A549 treated with Mapracorat at 1 μM for 4 hours (cell line): Measurements from ENCODE around the gene ZW10. TPM values are rescaled to one million over a fixed set of nuclear protein-coding genes. Genes with fewer than 3 reads are reported as not detected.

Experiments
- total RNA-seq: library from RNA; stranded (reverse); fragments of 200-300 nt; extraction: Qiagen RNA extraction; gene quantifications from 5 replicates; pipeline ENCODE4 v1.2.3, GENCODE V29; 2022

The ZW10 gene, protein sequence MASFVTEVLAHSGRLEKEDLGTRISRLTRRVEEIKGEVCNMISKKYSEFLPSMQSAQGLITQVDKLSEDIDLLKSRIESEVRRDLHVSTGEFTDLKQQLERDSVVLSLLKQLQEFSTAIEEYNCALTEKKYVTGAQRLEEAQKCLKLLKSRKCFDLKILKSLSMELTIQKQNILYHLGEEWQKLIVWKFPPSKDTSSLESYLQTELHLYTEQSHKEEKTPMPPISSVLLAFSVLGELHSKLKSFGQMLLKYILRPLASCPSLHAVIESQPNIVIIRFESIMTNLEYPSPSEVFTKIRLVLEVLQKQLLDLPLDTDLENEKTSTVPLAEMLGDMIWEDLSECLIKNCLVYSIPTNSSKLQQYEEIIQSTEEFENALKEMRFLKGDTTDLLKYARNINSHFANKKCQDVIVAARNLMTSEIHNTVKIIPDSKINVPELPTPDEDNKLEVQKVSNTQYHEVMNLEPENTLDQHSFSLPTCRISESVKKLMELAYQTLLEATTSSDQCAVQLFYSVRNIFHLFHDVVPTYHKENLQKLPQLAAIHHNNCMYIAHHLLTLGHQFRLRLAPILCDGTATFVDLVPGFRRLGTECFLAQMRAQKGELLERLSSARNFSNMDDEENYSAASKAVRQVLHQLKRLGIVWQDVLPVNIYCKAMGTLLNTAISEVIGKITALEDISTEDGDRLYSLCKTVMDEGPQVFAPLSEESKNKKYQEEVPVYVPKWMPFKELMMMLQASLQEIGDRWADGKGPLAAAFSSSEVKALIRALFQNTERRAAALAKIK
- 11.6 to 14.2 TPM (median 13.4 TPM) in 5 replicates for total RNA-seq

DNA sequence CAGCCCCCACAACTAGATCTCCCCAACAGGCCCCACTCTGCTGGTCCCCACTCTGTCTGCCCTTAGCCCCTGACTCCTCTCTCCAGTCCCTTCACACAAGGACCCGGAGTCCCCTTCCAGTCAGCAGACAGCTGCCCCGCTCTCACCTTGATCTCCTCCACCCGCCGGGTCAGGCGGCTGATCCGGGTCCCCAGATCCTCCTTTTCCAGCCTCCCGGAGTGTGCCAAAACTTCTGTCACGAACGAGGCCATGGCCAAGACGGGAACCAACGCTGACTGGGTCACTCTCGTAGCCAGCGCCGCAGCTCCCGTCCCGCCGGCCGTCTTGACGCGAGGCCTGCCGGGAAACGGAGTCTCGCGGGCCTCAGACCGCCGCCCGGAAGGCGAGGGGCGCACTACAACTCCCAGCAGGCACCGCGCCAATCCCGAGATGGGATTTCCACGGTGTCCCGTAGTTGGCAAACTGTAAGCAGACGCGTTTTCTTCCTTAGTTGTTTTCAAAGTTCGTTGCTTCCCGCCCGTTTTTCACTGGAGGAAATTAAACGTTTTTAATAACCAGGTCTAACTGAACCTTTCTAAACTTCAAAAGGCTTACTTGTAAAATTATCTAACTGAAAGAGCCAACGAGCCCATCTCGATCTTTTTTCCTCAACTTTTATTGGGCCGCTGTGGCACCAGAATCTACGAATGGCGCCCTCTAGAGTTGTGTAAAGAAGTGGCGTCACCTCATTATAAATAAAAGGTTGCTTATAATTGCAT is at the start of gene ZW10:
ZW10 (minus strand) TSS at position 277 of the 758 bp plus-strand sequence; CDS start at position 251, 26 bp downstream.

DNA sequence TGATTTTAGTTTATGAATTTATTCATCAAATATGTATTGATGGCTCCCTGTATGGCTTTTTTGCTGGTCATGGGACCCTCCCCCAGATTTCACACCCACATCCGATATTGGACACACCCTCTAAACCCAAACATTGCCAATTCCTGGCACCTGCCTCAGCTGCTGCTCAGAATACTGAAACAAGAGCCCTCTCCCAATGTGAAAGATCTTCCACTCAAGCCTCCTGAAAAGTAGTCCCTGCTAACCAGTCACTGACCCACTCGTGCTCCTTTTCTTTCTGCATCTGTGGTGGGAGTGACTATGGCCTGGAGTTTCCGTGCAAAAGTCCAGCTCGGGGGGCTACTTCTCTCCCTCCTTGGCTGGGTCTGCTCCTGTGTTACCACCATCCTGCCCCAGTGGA is 6.0 kb upstream of the ZW10 start, which contains the start of gene CLDN25:
CLDN25 (plus strand) TSS at position 301 of the 400 bp plus-strand sequence; CDS start at position 301, 0 bp downstream.

DNA sequence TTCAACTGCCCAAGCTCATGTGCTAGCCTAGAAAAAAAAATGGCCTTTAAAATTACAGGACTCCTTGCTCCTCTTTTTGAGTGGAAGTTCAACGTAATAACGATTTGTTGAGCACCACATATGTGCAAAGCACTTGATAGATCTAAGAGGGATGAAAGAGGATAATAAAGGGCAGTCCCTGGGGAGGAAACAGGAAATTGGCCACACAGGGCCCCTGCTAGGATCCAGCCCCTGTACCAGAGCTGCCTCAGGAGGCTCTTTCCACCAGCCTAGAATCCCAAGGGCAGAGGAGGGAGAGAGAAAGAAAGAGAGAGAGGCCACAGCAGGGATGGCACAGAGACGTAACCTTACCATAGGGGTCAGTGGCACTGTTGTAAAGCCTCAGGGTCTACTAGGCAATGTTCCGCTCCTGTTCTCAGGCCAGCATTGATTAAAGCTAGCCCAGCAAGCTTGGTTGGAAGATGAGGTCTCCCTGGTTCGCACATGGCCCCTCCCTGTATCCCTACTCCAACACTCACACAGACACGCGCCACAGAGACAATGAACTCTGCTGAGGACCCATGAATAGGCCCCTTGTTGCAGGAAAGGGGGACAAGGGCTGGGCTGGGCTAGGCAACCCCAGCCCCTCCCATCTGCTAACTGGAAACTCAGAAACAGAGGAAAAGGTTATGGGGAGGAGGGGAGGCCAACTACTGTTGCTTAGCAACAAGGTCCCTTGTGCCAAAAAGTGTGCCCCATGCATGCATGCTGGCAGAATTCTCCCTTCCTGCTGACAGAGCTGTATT is 67.4 kb downstream of the ZW10 start, which contains the start of gene TMPRSS5:
TMPRSS5 (minus strand) TSS at position 438 of the 785 bp plus-strand sequence; CDS start at position 354, 84 bp downstream.

Other genes starting within 250 kb of the ZW10 start
- 0.13 to 0.34 TPM (median 0.17 TPM) in 4 of 5 replicates, not detected in the other for gene TMPRSS5, start 67.4 kb downstream of the ZW10 start, total RNA-seq
- not detected in 5 replicates for gene CLDN25, start 6.1 kb upstream of the ZW10 start, total RNA-seq
- gene USP28, start 101.9 kb upstream of the ZW10 start, total RNA-seq, result 12.1 to 19.6 TPM (median 16.7 TPM) in 5 replicates
- not detected in 5 replicates for gene HTR3B, start 131.1 kb upstream of the ZW10 start, total RNA-seq
- not detected in 5 replicates for gene HTR3A, start 201.4 kb upstream of the ZW10 start, total RNA-seq